GM19239 (cell line): ENCODE measurements around the gene ZNF81.
"Not testable (repeated sequence)": the region's sequence is repeated elsewhere in the genome, so short reads cannot be mapped to it uniquely, and the experiment has no call there.

Source experiments
- DNase-seq: peaks from one replicate; pipeline ENCODE4 v3.0.0; 2011; ENCODE audit warnings: low spot score; ENCODE audit not compliant: insufficient read length
- FAIRE-seq: peaks from 2 replicates; lab custom pipeline; 2011; peaks lifted over from hg19 to GRCh38; lab: Jason Lieb, UNC

ZNF81 gene

DNA sequence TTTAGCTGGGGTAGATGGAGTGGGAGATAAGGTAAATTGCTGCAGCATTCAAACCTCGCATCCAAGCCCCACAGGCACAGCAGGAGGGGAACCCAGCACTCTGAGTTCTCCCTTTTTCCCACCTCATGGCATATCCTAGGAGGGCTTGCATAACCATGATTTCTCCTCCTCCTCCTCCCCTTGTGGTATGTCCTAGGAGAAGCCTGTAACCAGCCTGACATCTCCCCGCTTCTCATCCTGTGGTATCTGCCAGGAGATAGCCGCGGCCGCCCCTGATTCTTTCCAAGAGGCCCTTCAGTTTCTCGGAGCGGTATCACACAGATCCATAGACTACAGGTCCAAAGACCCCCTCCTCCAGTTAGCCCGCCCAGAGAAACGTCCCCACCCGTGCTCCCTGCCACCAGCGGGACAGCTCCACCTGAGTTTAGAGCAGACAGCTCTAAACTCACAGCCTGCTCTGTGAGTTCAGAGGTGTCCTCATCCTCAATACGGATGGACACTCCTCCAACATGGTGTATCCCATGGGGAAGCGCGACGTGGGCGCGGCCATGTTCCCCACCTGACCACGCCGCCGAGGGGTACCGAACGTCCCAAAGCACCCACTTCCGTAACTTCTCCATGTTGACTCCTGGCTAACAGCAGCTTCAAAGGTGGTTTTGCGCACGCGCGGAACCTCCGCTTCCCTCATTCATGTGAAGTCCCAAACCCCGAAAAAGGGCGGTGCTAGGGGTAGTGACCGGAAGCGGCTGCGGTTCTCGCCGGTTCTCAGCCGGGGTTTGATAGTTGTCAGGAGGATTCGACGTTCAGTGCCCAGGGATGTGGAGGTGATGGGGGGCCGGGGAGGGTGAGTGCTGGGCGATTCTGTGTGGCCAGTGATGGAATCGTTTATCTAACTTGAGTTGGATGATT, at the start of gene ZNF81:
Gene ZNF81, plus strand, starts transcription at position 739 of the 909 bp plus-strand sequence. CDS start 9,366 bp downstream, outside the sequence.
- FAIRE-seq (peak; percentile 97), DNase-seq (peak; percentile 43)

DNA sequence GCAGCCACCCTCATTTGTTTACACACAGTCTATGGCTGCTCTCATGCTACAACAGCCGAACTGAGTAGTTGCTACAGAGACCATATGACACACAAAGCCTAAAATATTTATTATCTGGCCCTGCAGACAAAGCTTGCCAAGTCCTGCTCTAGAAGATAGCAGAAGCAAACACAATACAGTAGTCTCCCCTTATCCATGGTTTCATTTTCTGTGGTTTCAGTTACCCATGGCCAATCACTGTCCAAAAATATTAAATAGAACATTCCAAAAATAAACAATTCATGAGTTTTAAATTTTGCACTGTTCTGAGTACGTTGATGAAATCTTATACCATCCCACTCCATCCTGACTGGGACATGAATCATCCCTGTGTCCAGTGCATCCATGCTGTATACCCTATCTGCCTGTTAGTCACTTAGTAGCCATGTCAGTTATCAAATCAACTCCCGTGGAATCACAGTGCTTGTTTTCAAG, 40.2 kb upstream of the ZNF81 start:
- FAIRE-seq = no peak
- no peak for DNase-seq

DNA sequence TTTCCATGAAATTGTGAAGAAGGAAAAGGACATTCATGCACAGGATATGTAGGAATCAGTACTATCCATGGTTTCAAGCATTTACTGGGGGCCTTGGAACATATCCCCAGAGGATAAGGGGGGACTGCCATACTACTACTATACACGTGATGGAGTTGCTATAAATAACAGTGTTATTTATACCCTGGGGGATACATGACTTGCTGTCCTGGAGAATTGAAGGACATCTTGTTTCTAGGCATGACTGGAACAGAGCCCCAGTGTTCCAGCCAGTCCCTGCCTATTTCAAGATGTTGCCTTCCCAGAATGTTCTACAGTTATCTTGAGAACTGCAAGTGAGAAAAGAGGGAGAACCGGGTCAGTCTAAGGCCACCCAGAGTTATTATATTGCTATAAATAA, 39.6 kb upstream of the ZNF81 start:
- FAIRE-seq = no peak
- DNase-seq = no peak

DNA sequence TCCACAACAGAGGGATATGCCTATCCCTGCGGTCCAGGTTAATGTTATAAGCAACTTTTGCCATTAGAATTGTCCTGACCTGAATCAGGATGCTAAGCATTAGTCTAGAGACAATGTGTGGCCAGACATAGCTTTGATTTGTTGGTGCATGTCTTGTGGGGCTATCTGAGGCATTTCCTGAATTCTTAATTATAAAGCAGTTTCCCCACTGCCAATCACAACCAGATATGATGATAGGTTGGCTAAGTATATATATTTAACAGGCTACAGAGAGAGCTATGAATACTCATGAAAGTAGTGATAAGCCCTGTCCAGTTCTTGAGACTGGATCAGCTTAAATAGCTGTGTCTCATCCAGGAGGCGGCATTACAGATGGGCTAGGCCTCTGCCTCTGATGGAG, 37.8 kb upstream of the ZNF81 start:
- FAIRE-seq (no peak), DNase-seq (no peak)

DNA sequence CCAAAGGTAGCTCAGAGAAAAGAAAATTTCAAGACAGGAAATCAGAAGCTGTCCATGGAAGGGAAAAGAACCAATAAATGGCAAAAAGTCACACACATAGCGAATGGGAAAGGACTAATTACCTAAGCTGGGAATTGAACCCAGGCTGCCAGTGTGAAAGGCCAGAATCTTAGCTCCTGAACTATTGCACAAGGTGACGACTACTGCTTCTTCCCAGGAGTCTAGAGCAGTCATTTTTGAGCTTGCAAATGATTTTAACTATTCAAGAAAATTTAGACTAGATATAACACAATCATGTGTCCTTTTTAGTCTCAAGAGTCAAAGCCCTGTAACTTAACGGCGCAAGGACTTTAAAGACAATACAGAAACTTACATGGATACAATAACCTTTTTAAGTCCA, 34.1 kb upstream of the ZNF81 start:
- DNase-seq (no peak), FAIRE-seq (no peak)

DNA sequence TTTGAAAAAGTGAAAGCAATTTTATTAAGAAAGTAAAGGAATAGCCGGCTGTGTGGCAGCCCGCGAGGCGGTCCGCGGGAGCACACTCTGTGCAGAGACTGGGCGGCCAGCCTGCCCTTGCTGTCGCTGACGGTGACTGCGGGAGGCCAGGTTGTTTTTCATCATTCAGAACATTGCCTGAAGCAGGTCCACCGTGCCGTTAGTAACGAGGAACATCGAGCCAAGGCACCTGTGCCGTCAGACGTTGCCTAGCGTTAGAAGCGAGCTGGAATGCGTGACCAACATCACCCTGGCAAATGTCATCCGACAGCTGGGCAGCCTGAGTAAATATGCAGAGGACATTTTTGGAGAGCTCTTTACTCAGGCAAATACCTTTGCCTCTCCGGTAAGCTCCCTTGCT, 33.6 kb upstream of the ZNF81 start:
- DNase-seq = not testable (repeated sequence)
- FAIRE-seq = peak; percentile 56

GRCh38 chrX:47804315-47804714, 32.4 kb upstream of the ZNF81 start:
- FAIRE-seq = no peak
- DNase-seq = no peak

- DNase-seq, FAIRE-seq: not testable (repeated sequence)
Observed at GRCh38 chrX:47805844-47806243, 30.9 kb upstream of the ZNF81 start.

DNA sequence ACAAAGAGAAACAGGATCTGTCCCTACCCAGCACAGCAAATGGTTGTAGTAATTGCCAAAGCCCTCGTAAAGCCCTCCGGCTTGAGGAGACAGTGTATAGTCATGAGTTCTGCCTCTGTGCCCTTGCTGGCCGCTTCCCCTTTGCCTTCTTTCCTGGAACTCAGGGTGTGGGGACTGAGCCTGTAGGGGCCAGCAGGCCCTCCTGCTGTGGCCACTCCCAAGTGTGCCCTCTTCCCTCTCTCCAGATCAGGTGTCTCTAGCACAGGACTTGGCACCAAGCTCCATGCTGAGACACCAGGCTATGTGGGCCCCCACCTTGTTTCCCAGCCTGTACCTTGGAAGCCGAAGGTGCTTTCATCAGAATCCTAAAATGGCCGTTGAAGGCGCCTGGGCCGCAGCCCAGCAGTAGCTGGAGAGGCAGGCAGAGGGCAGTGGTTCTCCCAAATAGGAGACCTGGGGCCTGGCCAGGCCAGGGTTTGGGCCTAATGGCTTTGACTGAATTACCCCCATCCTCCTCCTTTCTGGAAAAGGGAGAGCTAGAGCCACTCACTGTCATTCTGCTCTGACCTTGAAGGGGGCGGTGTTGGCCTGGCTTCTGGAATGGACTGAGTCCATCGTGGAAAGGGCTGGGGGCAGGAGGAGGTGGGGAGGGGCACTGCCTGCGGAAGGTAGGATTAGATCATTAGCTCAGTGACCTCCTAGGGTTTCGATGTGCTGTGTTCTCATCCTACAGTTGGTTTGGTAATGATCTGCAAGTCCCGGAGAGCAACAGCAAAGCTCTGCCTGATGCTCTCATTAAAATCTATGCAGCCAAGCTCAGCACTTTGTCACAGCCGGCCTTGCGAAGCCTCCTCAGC, 30.1 kb upstream of the ZNF81 start:
- FAIRE-seq = peak; percentile 55
- DNase-seq = not testable (repeated sequence)

DNA sequence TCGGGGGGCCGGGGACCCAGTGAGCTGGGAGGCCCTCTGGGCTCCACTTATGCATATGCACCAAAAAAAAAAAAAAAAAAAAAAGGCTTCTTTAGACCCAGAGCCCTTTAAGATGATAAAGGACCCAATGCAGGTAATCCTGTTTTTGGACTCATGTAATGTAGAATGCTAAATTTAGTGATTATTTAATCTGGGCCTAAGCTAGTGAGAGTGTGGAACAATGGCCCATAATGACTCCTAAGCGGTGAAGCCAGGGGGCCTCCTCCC, 29.5 kb upstream of the ZNF81 start:
- not testable (repeated sequence) for DNase-seq, FAIRE-seq

DNA sequence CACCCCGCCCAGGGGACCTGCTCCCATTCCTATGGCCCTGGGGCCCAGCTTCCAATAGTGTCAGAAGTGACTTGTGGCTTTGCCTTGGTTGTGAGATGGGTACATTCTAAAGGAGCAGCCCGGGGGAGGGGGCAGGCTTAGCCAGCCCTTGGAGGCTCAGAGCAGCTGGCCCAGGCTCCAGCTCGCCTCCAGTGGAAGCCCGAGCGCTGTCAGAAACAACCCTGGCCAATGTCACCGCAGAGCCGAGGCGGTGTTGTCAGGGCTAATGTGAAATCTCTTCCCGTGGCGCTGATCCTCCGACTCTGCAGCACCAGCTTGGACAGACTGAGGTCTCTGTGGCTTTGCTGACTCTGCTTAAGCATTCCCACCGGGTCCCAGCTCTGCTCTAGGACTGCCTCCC, 29.2 kb upstream of the ZNF81 start:
- FAIRE-seq = no peak
- no peak for DNase-seq

GRCh38 chrX:47808904-47809788, 27.6 kb upstream of the ZNF81 start:
- no peak for FAIRE-seq
- DNase-seq = no peak

- no peak for FAIRE-seq
- DNase-seq = no peak
Observed at GRCh38 chrX:47814851-47815250, 21.9 kb upstream of the ZNF81 start.

DNA sequence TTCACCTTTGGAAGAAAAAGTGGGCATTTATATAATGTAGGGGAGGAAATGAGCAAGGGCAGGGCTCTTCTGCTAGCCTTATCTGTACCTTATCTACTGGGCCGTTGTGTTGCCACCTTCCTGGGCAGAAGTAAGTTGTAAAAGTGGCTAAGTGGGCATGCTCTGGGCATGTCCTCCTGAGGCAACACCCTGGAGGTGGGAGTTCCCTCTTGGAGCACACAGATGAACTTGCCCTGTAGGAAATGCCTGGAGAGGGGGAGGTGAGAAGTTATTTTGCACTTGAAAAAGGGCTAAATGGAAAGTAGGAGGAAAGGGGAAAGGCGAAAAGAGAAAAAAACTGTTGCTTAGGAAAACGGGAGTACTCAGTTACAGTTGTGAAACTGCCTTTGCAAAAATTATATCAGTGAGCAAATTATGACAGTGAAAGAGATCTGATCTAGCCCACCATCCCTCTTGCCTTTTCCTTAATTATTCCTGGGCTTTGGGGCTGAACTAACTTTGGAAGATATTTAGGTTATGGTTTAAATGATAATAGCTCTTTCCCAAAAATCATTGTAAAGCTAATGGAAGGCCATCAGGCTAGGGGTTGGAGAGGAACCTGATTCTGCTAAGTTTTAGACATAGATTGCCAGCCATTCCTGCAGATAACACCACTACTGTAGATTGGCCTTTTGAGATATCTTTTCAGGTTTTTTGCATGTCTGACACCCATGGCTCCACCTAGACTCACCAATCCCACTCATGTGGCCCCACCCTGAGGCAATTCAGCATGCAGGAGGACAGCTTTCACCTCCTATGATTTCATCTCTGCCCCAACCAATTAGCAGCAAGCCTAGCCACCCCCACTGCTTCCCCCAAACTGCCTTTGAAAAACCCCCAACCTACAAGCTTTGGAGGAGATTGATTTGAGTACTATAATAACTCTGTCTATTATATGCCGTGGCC, 20.5 kb upstream of the ZNF81 start:
- FAIRE-seq (no peak), DNase-seq (no peak)

GRCh38 chrX:47817421-47817820, 19.3 kb upstream of the ZNF81 start:
- FAIRE-seq (no peak), DNase-seq (no peak)

DNA sequence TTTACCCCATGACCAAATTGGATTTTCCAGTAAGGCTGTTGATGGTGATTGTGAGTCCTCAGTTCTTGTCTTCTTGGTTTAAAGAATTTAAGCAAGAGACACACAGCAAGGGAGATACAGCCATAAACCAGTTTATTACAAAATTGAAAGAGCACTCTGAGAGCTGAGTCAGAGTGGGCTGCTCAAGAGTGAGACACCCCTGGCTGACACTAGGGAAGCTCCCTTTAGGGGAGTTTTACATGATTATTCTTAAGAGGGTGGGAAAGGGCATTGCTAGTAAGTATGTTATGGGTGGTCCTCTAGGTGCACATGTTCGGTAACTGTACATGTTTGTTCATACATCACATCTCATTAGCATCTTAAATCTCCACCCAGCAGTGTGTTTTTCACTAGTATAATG, 18.8 kb upstream of the ZNF81 start:
- DNase-seq (no peak), FAIRE-seq (no peak)

GRCh38 chrX:47828984-47829383, 7.7 kb upstream of the ZNF81 start:
- no peak for FAIRE-seq
- DNase-seq = no peak

DNA sequence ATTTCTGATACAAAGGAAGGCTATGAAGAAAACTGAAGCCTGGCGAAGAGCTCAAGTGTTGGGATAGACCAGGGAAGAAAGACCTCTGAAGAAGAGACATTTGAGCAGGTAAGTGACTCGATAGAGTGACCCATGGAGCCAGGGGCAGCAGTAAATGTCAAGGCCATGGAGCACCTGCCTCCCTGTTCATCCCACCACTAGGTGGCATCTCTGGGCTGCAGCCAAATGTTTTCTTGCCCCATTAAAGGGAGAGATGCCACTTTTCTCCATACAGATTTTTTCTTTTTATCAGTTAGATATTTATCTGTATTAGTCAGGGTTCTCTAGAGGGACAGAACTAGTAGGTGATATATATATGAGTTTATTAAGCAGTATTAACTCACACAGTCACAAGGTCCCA, 4.9 kb upstream of the ZNF81 start:
- no peak for DNase-seq
- FAIRE-seq = peak; percentile 77

DNA sequence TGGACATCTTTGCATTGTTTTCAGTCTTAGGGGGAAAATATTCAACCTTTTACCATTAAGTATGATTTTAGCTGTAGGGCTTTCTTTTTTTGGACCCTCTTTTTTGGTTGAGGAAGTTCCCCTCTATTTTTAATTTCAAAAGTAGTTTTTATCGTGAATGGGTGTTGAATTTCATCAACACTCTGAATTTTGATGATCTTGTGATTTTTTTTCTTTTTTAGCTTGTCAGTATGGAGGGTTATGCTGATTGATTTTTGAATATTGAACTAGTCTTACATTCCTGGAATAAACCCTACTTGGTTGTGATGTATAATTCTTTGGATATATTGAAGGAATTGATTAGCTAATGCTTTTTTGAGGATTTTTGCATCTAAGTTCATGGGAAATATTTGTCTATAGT, 1.7 kb downstream of the ZNF81 start:
- DNase-seq (no peak), FAIRE-seq (peak; percentile 72)
